Activated T-helper 1 cell treated with anti-CD3 and anti-CD28 coated beads, Interleukin-12 subunit alpha, Interleukin-12 subunit beta, Interleukin-2, Interleukin-4 antibody, amounts not matched to agents 30 ng/mL and 10 ng/mL and 1 ng/mL, durations not matched to agents 14 hours and 24 hours and 36 hours (primary cell): ENCODE results near the gene KRT26. TPM values are rescaled to one million over a fixed set of nuclear protein-coding genes. Genes with fewer than 3 reads are reported as not detected.

Source experiments
- DNase-seq: peaks from one replicate; pipeline ENCODE4 v3.0.0; 2021; ENCODE audit warnings: low spot score
- H3K27ac Mint-ChIP-seq: one replicate; pipeline ENCODE4 v1.8.0; 2021; ENCODE audit warnings: mild to moderate bottlenecking, mixed read lengths
- H3K27me3 Mint-ChIP-seq: one replicate; pipeline ENCODE4 v1.8.0; 2022; ENCODE audit warnings: mild to moderate bottlenecking, moderate library complexity, mixed read lengths; ENCODE audit not compliant: insufficient read depth
- H3K36me3 Mint-ChIP-seq: one replicate; pipeline ENCODE4 v1.8.0; 2021; ENCODE audit warnings: low read depth, mixed read lengths
- H3K4me1 Mint-ChIP-seq: one replicate; pipeline ENCODE4 v1.8.0; 2021; ENCODE audit warnings: low read depth, mixed read lengths
- H3K4me3 Mint-ChIP-seq: one replicate; pipeline ENCODE4 v1.8.0; 2021; ENCODE audit warnings: mild to moderate bottlenecking, moderate library complexity, mixed read lengths
- H3K9me3 Mint-ChIP-seq: one replicate; pipeline ENCODE4 v1.8.0; 2021; ENCODE audit warnings: mixed read lengths
- intact Hi-C: fragments of 100-400 bp; cut with micrococcal nuclease; formaldehyde crosslinking; loops from one replicate; pipeline ENCODE4 v1.15.1; 2024
- total RNA-seq: library from RNA; stranded (reverse); gene quantifications from 2 replicates; pipeline ENCODE4 v1.2.3, GENCODE V29; 2022

KRT26 gene
- total RNA-seq, 1 donor from 2014 or later: not detected

GRCh38 chr17:40810494-40810893 is 38.5 kb upstream of the KRT26 start:
- Mint-ChIP-seq H3K4me3 (no peak overlapping the region), H3K4me1 (no peaks in the 10 kb centered on the region), H3K27me3 (peaks cover 67% of the 10 kb centered on the region), H3K9me3 (peaks cover 12% of the 10 kb centered on the region), H3K27ac (no peak overlapping the region), H3K36me3 (peaks cover 2% of the 10 kb centered on the region)
- DNase-seq: no peak
- intact Hi-C loops: no loop called here

DNA sequence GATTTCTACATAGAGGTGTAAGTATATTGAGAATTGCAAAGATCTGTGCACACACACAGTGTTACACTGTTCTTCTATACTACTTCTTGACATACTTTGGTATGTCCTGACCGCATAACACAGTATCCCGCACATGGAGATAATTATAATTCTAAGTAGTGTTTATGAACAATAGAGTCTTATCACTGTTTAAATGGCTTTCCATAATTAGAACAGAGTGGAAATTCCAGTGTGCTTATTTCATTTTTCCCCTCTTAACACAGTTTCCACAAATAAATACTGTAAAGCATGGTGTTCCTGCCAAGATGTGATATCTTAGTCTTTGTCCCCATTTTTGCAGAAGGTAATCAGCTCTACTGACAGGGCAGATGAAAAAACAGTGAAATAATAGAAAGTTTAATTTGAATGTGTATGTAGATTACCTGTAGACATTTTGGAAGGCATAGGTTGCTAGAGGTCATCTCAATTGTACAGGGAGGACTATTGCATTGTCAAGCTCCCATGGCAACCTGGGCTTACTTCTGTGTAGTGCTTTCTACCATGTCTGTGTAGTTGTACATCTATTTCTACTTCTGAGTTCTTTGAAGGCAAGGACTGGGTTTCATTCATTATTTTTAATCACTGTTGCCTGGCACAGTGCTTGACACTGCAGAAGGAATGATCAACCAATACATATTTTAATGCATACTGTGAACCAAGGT is 37.9 kb upstream of the KRT26 start:
- intact Hi-C loops: loop anchor here (10.0 kb wide), 1 partner anchor 95 kb away; no protein-coding TSS in a partner anchor
- Mint-ChIP-seq H3K27me3 (peaks cover 72% of the 10 kb centered on the region), H3K4me1 (no peaks in the 10 kb centered on the region), H3K27ac (no peak overlapping the region), H3K9me3 (peaks cover 12% of the 10 kb centered on the region), H3K36me3 (peaks cover 2% of the 10 kb centered on the region), H3K4me3 (no peak overlapping the region)
- DNase-seq: no peak

GRCh38 chr17:40806131-40806530 is 34.1 kb upstream of the KRT26 start:
- Mint-ChIP-seq H3K4me3 (no peak overlapping the region), H3K4me1 (no peaks in the 10 kb centered on the region), H3K27ac (no peak overlapping the region), H3K27me3 (peaks cover 56% of the 10 kb centered on the region), H3K9me3 (no peaks in the 10 kb centered on the region), H3K36me3 (no peaks in the 10 kb centered on the region)
- intact Hi-C loops: loop anchor here (10.0 kb wide), 1 partner anchor 99 kb away; no protein-coding TSS in a partner anchor
- no peak for DNase-seq

DNA sequence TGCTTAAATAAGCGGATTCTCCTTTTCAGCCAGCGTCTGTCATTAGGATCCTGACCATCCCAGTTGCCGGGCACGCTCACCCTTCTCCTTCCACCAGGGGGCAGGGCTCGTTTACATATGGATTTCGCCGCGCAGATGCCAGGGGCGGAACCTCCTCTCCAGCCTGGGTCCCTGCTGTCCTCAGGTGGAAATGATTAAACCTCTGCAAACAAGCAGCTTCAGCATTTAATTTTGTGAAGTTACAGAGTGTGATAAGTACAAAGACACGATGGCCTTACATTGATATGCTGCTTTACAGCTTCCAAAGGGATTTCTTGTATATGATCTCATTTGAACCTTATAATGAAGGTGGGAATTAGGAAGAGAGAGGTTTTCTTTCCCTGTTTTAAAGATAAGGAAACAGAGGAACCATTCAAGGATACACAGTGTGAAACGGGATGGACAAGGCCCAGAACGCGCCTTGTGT is 31.6 kb upstream of the KRT26 start:
- no peaks in the 10 kb centered on the region for H3K36me3 Mint-ChIP-seq
- H3K4me3 Mint-ChIP-seq: no peak overlapping the region
- H3K9me3 Mint-ChIP-seq: no peaks in the 10 kb centered on the region
- peaks cover 39% of the 10 kb centered on the region for H3K27me3 Mint-ChIP-seq
- no peak overlapping the region for H3K27ac Mint-ChIP-seq
- peak; percentile 49 for DNase-seq
- intact Hi-C loops: loop anchor here (1.0 to 10.0 kb wide), 6 partner anchors 101 to 863 kb away; no protein-coding TSS in a partner anchor
- no peaks in the 10 kb centered on the region for H3K4me1 Mint-ChIP-seq

- Mint-ChIP-seq H3K9me3 (no peaks in the 10 kb centered on the region), H3K27ac (no peak overlapping the region), H3K4me1 (no peaks in the 10 kb centered on the region), H3K36me3 (no peaks in the 10 kb centered on the region), H3K4me3 (no peak overlapping the region), H3K27me3 (peaks cover 27% of the 10 kb centered on the region)
- intact Hi-C loops: loop anchor here (5.0 to 10.0 kb wide), 3 partner anchors 104 to 746 kb away; no protein-coding TSS in a partner anchor
- DNase-seq: no peak
These were observed 29.2 kb upstream of the KRT26 start for GRCh38 chr17:40801157-40801556.

- intact Hi-C loops: loop anchor here (5.0 to 10.0 kb wide), 3 partner anchors 104 to 747 kb away; no protein-coding TSS in a partner anchor
- H3K9me3 Mint-ChIP-seq: no peaks in the 10 kb centered on the region
- H3K27ac Mint-ChIP-seq: no peak overlapping the region
- DNase-seq: no peak
- H3K4me3 Mint-ChIP-seq: no peak overlapping the region
- no peaks in the 10 kb centered on the region for H3K4me1 Mint-ChIP-seq
- H3K36me3 Mint-ChIP-seq: no peaks in the 10 kb centered on the region
- H3K27me3 Mint-ChIP-seq: peaks cover 26% of the 10 kb centered on the region
These were observed 28.4 kb upstream of the KRT26 start for GRCh38 chr17:40800381-40800780.

- peaks cover 22% of the 10 kb centered on the region for H3K27me3 Mint-ChIP-seq
- no peak within 1 kb of the TSS for H3K27ac Mint-ChIP-seq
- no peaks in the 10 kb centered on the region for H3K4me1 Mint-ChIP-seq
- no peak within 1 kb of the TSS for H3K4me3 Mint-ChIP-seq
- H3K9me3 Mint-ChIP-seq: no peaks in the 10 kb centered on the region
- no peaks in the 10 kb centered on the region for H3K36me3 Mint-ChIP-seq
- DNase-seq: no peak
- intact Hi-C loops: loop anchor here (5.0 to 10.0 kb wide), 3 partner anchors 105 to 747 kb away; no protein-coding TSS in a partner anchor
These were observed 27.9 kb upstream of the KRT26 start, which contains the start of gene KRT28 for GRCh38 chr17:40799859-40800258. Gene KRT28, minus strand, starts transcription at chr17:40799959. Its CDS starts 66 bp downstream, at chr17:40799893.

DNA sequence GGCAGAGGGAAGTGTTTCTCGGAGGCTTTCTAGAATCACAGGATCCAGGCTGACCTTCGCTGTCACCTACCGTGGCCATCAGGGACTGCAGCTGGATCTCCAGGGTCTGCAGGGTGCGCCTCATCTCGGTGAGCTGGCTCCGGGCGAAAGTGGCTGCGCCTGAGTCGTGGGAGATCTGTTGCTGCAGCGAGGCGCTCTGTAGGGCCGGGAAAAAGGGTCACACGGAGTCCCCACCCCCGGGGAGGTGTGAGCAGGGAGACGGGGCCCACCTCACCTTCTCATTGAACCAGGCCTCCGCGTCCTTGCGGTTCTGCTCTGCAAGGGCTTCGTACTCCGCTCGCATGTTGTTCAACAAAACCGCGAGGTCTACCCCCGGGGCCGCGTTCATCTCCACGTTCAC is 24.8 kb upstream of the KRT26 start:
- H3K4me1 Mint-ChIP-seq: no peaks in the 10 kb centered on the region
- intact Hi-C loops: no loop called here
- H3K36me3 Mint-ChIP-seq: no peaks in the 10 kb centered on the region
- no peak overlapping the region for H3K4me3 Mint-ChIP-seq
- peaks cover 22% of the 10 kb centered on the region for H3K27me3 Mint-ChIP-seq
- no peaks in the 10 kb centered on the region for H3K9me3 Mint-ChIP-seq
- DNase-seq: no peak
- no peak overlapping the region for H3K27ac Mint-ChIP-seq

- no peaks in the 10 kb centered on the region for H3K36me3 Mint-ChIP-seq
- H3K27me3 Mint-ChIP-seq: peaks cover 22% of the 10 kb centered on the region
- no peak overlapping the region for H3K4me3 Mint-ChIP-seq
These were observed 23.1 kb upstream of the KRT26 start for GRCh38 chr17:40795019-40795667.

DNA sequence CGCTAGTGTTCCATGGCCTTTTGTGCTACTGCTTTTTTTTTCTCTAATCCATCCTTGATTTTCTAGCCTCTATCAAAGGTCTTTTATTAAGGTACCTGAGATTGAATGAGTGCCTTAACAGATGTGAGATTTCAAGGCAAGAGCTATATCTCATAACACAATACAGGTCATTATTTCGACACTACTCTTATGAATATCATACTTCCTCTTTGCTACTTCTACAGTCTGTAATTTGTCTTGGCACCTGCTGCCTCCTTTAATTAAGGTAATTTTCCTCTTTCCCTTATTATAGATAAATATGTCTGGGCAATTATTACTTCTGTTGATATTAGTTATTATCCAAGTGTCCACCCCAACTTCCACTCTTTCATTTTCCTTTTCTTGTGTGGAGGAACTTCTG is 22.5 kb upstream of the KRT26 start:
- no peak for DNase-seq
- no peak overlapping the region for H3K27ac Mint-ChIP-seq
- no peaks in the 10 kb centered on the region for H3K36me3 Mint-ChIP-seq
- no peaks in the 10 kb centered on the region for H3K4me1 Mint-ChIP-seq
- no peak overlapping the region for H3K4me3 Mint-ChIP-seq
- H3K27me3 Mint-ChIP-seq: peaks cover 22% of the 10 kb centered on the region
- no peaks in the 10 kb centered on the region for H3K9me3 Mint-ChIP-seq
- intact Hi-C loops: no loop called here

More at GRCh38 chr17:40795019-40795667, 23.1 kb upstream of the KRT26 start:
- intact Hi-C loops: no loop called here
- no peaks in the 10 kb centered on the region for H3K9me3 Mint-ChIP-seq
- no peak for DNase-seq
- H3K4me1 Mint-ChIP-seq: no peaks in the 10 kb centered on the region
- no peak overlapping the region for H3K27ac Mint-ChIP-seq

DNA sequence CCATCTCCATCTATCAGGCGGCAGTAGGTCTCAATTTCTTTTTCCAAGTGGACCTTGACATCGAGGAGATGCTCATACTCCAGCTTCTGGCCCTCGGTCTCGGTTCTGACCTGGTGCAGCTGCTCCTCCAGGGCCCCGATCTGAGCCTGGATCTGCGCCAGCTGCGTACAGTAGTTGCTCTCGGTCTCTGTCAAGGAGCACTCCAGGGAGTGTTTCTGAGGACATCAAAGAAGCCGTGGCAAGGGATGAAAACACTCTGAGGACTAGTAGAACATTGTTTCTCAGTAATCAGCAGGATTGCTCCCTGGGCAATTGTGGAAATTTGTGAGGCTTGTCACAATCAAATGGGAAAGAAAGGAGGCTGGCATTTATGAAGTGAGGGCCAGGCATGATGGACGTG is 21.8 kb upstream of the KRT26 start:
- no peaks in the 10 kb centered on the region for H3K36me3 Mint-ChIP-seq
- no peak for DNase-seq
- no peak overlapping the region for H3K27ac Mint-ChIP-seq
- peaks cover 22% of the 10 kb centered on the region for H3K27me3 Mint-ChIP-seq
- H3K9me3 Mint-ChIP-seq: no peaks in the 10 kb centered on the region
- no peak overlapping the region for H3K4me3 Mint-ChIP-seq
- H3K4me1 Mint-ChIP-seq: no peaks in the 10 kb centered on the region
- intact Hi-C loops: no loop called here

GRCh38 chr17:40791787-40792436 is 19.9 kb upstream of the KRT26 start:
- intact Hi-C loops: no loop called here
- H3K36me3 Mint-ChIP-seq: no peaks in the 10 kb centered on the region
- H3K27ac Mint-ChIP-seq: no peak overlapping the region
- no peaks in the 10 kb centered on the region for H3K4me1 Mint-ChIP-seq
- no peak overlapping the region for H3K4me3 Mint-ChIP-seq
- H3K9me3 Mint-ChIP-seq: no peaks in the 10 kb centered on the region
- DNase-seq: no peak
- H3K27me3 Mint-ChIP-seq: peaks cover 22% of the 10 kb centered on the region

- H3K36me3 Mint-ChIP-seq: no peaks in the 10 kb centered on the region
- DNase-seq: no peak
- H3K27me3 Mint-ChIP-seq: peaks cover 18% of the 10 kb centered on the region
- H3K4me1 Mint-ChIP-seq: no peaks in the 10 kb centered on the region
- no peaks in the 10 kb centered on the region for H3K9me3 Mint-ChIP-seq
- H3K27ac Mint-ChIP-seq: no peak overlapping the region
- intact Hi-C loops: no loop called here
- H3K4me3 Mint-ChIP-seq: no peak overlapping the region
These were observed 19.1 kb upstream of the KRT26 start for GRCh38 chr17:40791111-40791510.
